A549 (cell line): ENCODE results near the gene KIAA0513. TPM values are rescaled to one million over a fixed set of nuclear protein-coding genes. Genes with fewer than 3 reads are reported as not detected.
"Not testable (repeated sequence)": the region's sequence is repeated elsewhere in the genome, so short reads cannot be mapped to it uniquely, and the experiment has no call there.

ENCODE experiments used
- ATAC-seq, 2 experiments: fragments of 200-7000 bp in 1 of 2; fragments of >200 bp in 1 of 2; cut with Nextera tagmentation in 1 of 2; cut with Tn5 transposase in 1 of 2; 3 replicates each; pipeline versions ENCODE4 v1.8.0 to v1.9.1; 2018 to 2020; ENCODE audit warnings: mild to moderate bottlenecking in 1 of 2, moderate library complexity in 1 of 2
- CTCF ChIA-PET: fragments of 300-600 bp; sonication (Branson Sonifier 250); formaldehyde crosslinking; extraction: SDS; loops from one replicate; lab custom pipeline; 2021; ENCODE audit warnings: antibody characterized with exemption, inconsistent platforms; lab: Yijun Ruan, JAX
- POLR2A ChIA-PET: fragments of 350-600 bp; formaldehyde crosslinking; extraction: SDS; loops from one replicate; lab custom pipeline; 2021; ENCODE audit warnings: antibody characterized with exemption, inconsistent platforms; lab: Yijun Ruan, JAX
- DNase-seq, 2 experiments: peaks; one replicate each; pipeline versions ENCODE4 v3.0.0 to v3.0.0-alpha.2; 2011 to 2016; ENCODE audit warnings: low read depth in 1 of 2, low spot score in 1 of 2
- FAIRE-seq: peaks from 2 replicates; lab custom pipeline; 2011; peaks lifted over from hg19 to GRCh38; lab: Jason Lieb, UNC
- H3K27ac ChIP-seq, 2 experiments: fragments of >200 bp; sonication (Bioruptor Twin); formaldehyde crosslinking; 3 replicates each; pipeline ENCODE4 v1.5.1; 2016 to 2017
- H3K4me1 ChIP-seq: fragments of >200 bp; sonication (Bioruptor Twin); formaldehyde crosslinking; 3 replicates; pipeline ENCODE4 v1.6.1; 2016
- H3K4me2 ChIP-seq: fragments of >200 bp; sonication (Bioruptor Twin); formaldehyde crosslinking; 3 replicates; pipeline ENCODE4 v1.6.1; 2016
- H3K4me3 ChIP-seq: fragments of >200 bp; sonication (Bioruptor Twin); formaldehyde crosslinking; 3 replicates; pipeline ENCODE4 v1.5.1; 2016
- H3K9me3 ChIP-seq: fragments of >200 bp; sonication (Bioruptor Twin); formaldehyde crosslinking; 3 replicates; pipeline ENCODE4 v1.6.1; 2016
- CHD2 ChIP-seq: fragments of 150-350 bp; IDR thresholded peaks from 2 replicates; pipeline ENCODE4 v1.6.1; 2014; ENCODE audit warnings: low read length; ENCODE audit not compliant: partially characterized antibody
- CHD4 ChIP-seq: fragments of 200-600 bp; sonication (generic); IDR thresholded peaks from 2 replicates; pipeline ENCODE4 v1.6.1; 2016; ENCODE audit warnings: antibody characterized with exemption, mild to moderate bottlenecking, borderline replicate concordance
- EHF ChIP-seq: fragments of 250-450 bp; sonication (Bioruptor Pico); IDR thresholded peaks from 2 replicates; pipeline ENCODE4 v1.5.0; 2020; ENCODE audit warnings: mild to moderate bottlenecking
- EP300 ChIP-seq, 2 experiments: fragments of >200 bp; sonication (Bioruptor Twin); formaldehyde crosslinking; IDR thresholded peaks; 2 replicates in 1 of 2; 3 replicates in 1 of 2; pipeline ENCODE4 v1.6.1; 2016 to 2017
- FOSL2 ChIP-seq, 2 experiments: fragments of 450-650 bp in 1 of 2; fragments of >200 bp in 1 of 2; sonication (Bioruptor Twin) in 1 of 2; formaldehyde crosslinking; IDR thresholded peaks; 2 replicates each; pipeline versions ENCODE4 v1.5.0 to v1.6.1; 2016 to 2020; ENCODE audit warnings: mild to moderate bottlenecking in 1 of 2, moderate library complexity in 1 of 2
- FOXS1 ChIP-seq: fragments of 250-450 bp; sonication (Bioruptor Pico); IDR thresholded peaks from 2 replicates; pipeline ENCODE4 v1.5.0; 2020; ENCODE audit warnings: mild to moderate bottlenecking, moderate library complexity
- HOXB5 ChIP-seq: fragments of 250-450 bp; sonication (Bioruptor Pico); IDR thresholded peaks from 2 replicates; pipeline ENCODE4 v1.5.0; 2020; ENCODE audit warnings: mild to moderate bottlenecking, moderate library complexity
- JUNB ChIP-seq: fragments of >200 bp; sonication (Bioruptor Twin); formaldehyde crosslinking; IDR thresholded peaks from 2 replicates; pipeline ENCODE4 v1.6.1; 2016
- KDM1A ChIP-seq: fragments of 200-600 bp; sonication (generic); IDR thresholded peaks from 2 replicates; pipeline ENCODE4 v1.6.1; 2016; ENCODE audit warnings: low read depth, mild to moderate bottlenecking
- MAFK ChIP-seq: fragments of 450-650 bp; IDR thresholded peaks from 2 replicates; pipeline ENCODE4 v1.6.1; 2014; ENCODE audit not compliant: partially characterized antibody
- MYC ChIP-seq: IDR thresholded peaks from 2 replicates; pipeline ENCODE4 v1.6.1; 2012; ENCODE audit warnings: mild to moderate bottlenecking, inconsistent platforms, low read length, improper control_type of control experiment, borderline replicate concordance
- POLR2AphosphoS2 ChIP-seq: conservative IDR thresholded peaks from 2 replicates; pipeline ENCODE4 v1.6.1; 2012; ENCODE audit warnings: low read length, improper control_type of control experiment, inconsistent platforms
- RAD21 ChIP-seq, 2 experiments: fragments of >200 bp in 1 of 2; sonication (Bioruptor Twin) in 1 of 2; formaldehyde crosslinking in 1 of 2; IDR thresholded peaks in 1 of 2; conservative IDR thresholded peaks in 1 of 2; 2 replicates in 1 of 2; 3 replicates in 1 of 2; pipeline ENCODE4 v1.6.1; 2012 to 2018; ENCODE audit warnings: inconsistent platforms in 1 of 2
- RARB ChIP-seq: fragments of 250-450 bp; sonication (Bioruptor Pico); IDR thresholded peaks from 2 replicates; pipeline ENCODE4 v1.8.0; 2021; ENCODE audit warnings: mild to moderate bottlenecking, moderate library complexity
- RNF2 ChIP-seq: fragments of 200-600 bp; sonication (generic); IDR thresholded peaks from 2 replicates; pipeline ENCODE4 v1.6.1; 2016; ENCODE audit warnings: low read depth, mild to moderate bottlenecking, antibody characterized with exemption, moderate library complexity, borderline replicate concordance
- ZNF302 ChIP-seq: fragments of 250-450 bp; sonication (Bioruptor Pico); IDR thresholded peaks from 2 replicates; pipeline ENCODE4 v1.9.0; 2021; ENCODE audit warnings: inconsistent platforms, mild to moderate bottlenecking, moderate library complexity
- WGBS: methylation state at CpG from one replicate; pipeline ENCODE4 v1.1.6; 2017; ENCODE audit errors: missing lambda C conversion rate; 5-methylcytosine and 5-hydroxymethylcytosine counted together
- polyA plus RNA-seq, 4 experiments: library from polyadenylated mRNA; depleted of rRNA in 3 of 4; stranded (reverse); fragments of >200 nt; fragmentation: RNase III in 1 of 4; extraction: RNeasy Plus Mini Kit Qiagen cat#74134 plus additional on column Dnase treatment in 1 of 4; gene quantifications; 2 replicates in 3 of 4; 3 replicates in 1 of 4; pipeline ENCODE4 v1.2.3, GENCODE V29; 2011 to 2017
- TF ChIP-seq, protein P1 (sequence below): fragments of 450-650 bp; IDR thresholded peaks from 2 replicates; pipeline ENCODE4 v1.6.1; 2014; ENCODE audit warnings: antibody characterized with exemption
- TF ChIP-seq, protein P2 (sequence below): fragments of >200 bp; sonication (Bioruptor Twin); formaldehyde crosslinking; IDR thresholded peaks from 2 replicates; pipeline ENCODE4 v1.6.1; 2016
- TF ChIP-seq, protein P3 (sequence below): fragments of >200 bp; sonication (Bioruptor Twin); formaldehyde crosslinking; IDR thresholded peaks from 3 replicates; pipeline ENCODE4 v1.5.1; 2016
- TF ChIP-seq, protein P4 (sequence below): fragments of 200-600 bp; sonication (generic); IDR thresholded peaks from 2 replicates; pipeline ENCODE4 v1.6.1; 2016; ENCODE audit warnings: antibody characterized with exemption, mild to moderate bottlenecking, moderate library complexity

The KIAA0513 gene
- polyA plus RNA-seq, 2 of the 4 experiments (the other 2 are of a cell fraction) = 1.8 TPM

DNA sequence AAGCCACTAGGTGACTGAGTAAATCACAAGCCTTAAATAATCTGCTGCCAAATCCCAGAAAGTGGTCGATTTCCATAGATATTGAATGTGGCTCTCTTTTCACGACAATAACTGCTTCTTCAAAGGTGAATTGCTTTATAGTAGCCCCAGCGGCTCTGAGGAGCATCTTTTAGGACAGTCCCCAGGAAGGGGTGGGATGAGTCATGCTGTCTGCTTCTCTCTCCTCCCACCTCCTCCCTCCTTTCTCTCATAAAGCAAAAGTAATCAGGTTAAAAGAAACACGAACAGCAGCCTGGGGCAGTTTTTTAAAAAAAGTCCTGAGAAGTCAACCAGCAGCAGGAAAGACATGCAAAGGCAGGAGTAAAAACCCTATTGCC lies 1.8 kb downstream of the KIAA0513 start:
- under 1% methylated on average over 4 of the region's 4 CpGs for WGBS
- Histone ChIP-seq H3K4me1 (peaks cover 31% of the 10 kb centered on the region), H3K4me2 (peak overlapping the region; percentile 78), H3K9me3 (no peaks in the 10 kb centered on the region), H3K27ac (0 out of 6 replicates have a peak overlapping the region, but pooled peaks of 1 of the 2 experiments have one; percentile 26), H3K4me3 (no peak overlapping the region; the same call in 2 of the 3 replicates)
- TF ChIP-seq MYC (no peak), RARB (CRISPR knock-in tag) (no peak), FOSL2 (IDR thresholded peaks at IDR 0.05) (peak; percentile 32; the same call in 1 of the 2 replicates), FOSL2 (CRISPR knock-in tag; IDR thresholded peaks at IDR 0.05) (peak; percentile 83)
- no peak for DNase-seq
- CTCF ChIA-PET = no interaction called here
- peak; percentile 52; a peak in 4 of 6 replicates for ATAC-seq
- no peak for FAIRE-seq
- POLR2A ChIA-PET = no interaction called here

DNA sequence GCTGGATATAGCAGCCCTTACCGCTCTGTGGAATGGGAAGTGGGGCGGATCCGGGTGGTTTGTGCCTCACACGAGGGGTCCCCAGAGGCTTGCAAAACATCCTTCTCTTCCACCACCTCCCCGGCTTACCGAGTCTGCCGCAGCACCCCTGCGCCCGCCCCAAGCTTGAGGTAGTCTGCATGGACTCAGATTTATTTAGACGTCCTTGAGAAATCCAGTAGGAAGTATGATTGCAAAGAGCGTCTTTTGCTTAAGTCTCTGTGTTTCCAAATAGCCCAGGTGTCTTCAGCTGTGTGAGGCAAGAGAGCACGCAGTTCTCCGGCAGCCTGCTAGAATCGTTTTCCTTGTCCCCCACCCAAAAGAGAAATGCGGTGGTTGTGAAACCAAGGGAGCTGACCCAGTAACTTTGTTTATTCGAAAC lies 2.4 kb downstream of the KIAA0513 start:
- CTCF ChIA-PET = interaction anchor here (0.6 kb wide), 1 partner anchor 18 kb away, joined by 3 read pairs; no protein-coding TSS in a partner anchor
- Histone ChIP-seq H3K4me3 (no peak overlapping the region), H3K9me3 (no peaks in the 10 kb centered on the region), H3K4me2 (peak overlapping the region; percentile 78), H3K27ac (0 out of 6 replicates have a peak overlapping the region, but pooled peaks of 1 of the 2 experiments have one; percentile 26)
- DNase-seq (no peak), FAIRE-seq (no peak), ATAC-seq (no peak)
- 77% methylated on average over 16 of the region's 16 CpGs for WGBS
- TF ChIP-seq FOSL2 (IDR thresholded peaks at IDR 0.05) (no peak), FOSL2 (CRISPR knock-in tag; IDR thresholded peaks at IDR 0.05) (no peak)
- TF ChIP-seq, all 56 proteins: peak for 0
- peaks cover 31% of the 10 kb centered on the region for H3K4me1 ChIP-seq
- POLR2A ChIA-PET = no interaction called here

DNA sequence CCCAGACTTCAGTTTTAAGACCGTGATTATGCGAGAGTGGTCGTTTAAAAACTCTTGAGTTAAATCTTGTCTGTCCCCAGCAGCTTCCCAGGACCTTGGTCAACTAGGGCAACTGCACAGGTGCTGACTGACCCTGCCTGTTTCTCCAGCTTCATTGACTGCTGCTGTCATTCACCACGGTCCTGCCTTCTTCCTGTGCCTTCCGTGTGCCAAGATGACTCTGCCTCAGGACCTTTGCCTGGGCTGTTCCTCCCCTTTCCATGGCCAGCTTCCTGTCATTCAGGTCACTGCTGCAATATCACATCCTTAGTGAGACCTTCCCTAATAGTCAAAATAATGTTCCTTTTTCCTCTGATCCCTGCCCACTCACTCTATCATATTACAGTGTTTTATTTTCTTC lies 3.9 kb downstream of the KIAA0513 start:
- Histone ChIP-seq H3K4me1 (peaks cover 24% of the 10 kb centered on the region), H3K4me3 (no peak overlapping the region), H3K27ac (no peak overlapping the region), H3K4me2 (no peak overlapping the region), H3K9me3 (no peaks in the 10 kb centered on the region)
- TF ChIP-seq, protein P1, sequence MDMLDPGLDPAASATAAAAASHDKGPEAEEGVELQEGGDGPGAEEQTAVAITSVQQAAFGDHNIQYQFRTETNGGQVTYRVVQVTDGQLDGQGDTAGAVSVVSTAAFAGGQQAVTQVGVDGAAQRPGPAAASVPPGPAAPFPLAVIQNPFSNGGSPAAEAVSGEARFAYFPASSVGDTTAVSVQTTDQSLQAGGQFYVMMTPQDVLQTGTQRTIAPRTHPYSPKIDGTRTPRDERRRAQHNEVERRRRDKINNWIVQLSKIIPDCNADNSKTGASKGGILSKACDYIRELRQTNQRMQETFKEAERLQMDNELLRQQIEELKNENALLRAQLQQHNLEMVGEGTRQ = no peak
- TF ChIP-seq, protein P2, sequence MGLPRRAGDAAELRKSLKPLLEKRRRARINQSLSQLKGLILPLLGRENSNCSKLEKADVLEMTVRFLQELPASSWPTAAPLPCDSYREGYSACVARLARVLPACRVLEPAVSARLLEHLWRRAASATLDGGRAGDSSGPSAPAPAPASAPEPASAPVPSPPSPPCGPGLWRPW = no peak
- no peak for TF ChIP-seq RNF2
- TF ChIP-seq RAD21 (conservative IDR thresholded peaks at IDR 0.05 in 1 of 2, IDR thresholded peaks at IDR 0.05 in 1 of 2) = no peak
- TF ChIP-seq CHD4 = no peak
- no peak for TF ChIP-seq JUNB
- no peak for TF ChIP-seq HOXB5 (CRISPR knock-in tag)
- TF ChIP-seq FOXS1 (CRISPR knock-in tag) = no peak
- no peak for TF ChIP-seq EHF (CRISPR knock-in tag)
- TF ChIP-seq EP300 (IDR thresholded peaks at IDR 0.05) = no peak
- TF ChIP-seq POLR2AphosphoS2 = no peak
- TF ChIP-seq, protein P3, sequence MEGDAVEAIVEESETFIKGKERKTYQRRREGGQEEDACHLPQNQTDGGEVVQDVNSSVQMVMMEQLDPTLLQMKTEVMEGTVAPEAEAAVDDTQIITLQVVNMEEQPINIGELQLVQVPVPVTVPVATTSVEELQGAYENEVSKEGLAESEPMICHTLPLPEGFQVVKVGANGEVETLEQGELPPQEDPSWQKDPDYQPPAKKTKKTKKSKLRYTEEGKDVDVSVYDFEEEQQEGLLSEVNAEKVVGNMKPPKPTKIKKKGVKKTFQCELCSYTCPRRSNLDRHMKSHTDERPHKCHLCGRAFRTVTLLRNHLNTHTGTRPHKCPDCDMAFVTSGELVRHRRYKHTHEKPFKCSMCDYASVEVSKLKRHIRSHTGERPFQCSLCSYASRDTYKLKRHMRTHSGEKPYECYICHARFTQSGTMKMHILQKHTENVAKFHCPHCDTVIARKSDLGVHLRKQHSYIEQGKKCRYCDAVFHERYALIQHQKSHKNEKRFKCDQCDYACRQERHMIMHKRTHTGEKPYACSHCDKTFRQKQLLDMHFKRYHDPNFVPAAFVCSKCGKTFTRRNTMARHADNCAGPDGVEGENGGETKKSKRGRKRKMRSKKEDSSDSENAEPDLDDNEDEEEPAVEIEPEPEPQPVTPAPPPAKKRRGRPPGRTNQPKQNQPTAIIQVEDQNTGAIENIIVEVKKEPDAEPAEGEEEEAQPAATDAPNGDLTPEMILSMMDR = no peak
- TF ChIP-seq CHD2 = no peak
- no peak for TF ChIP-seq ZNF302 (CRISPR knock-in tag)
- no peak for TF ChIP-seq MAFK
- no peak for TF ChIP-seq KDM1A
- TF ChIP-seq, protein P4, sequence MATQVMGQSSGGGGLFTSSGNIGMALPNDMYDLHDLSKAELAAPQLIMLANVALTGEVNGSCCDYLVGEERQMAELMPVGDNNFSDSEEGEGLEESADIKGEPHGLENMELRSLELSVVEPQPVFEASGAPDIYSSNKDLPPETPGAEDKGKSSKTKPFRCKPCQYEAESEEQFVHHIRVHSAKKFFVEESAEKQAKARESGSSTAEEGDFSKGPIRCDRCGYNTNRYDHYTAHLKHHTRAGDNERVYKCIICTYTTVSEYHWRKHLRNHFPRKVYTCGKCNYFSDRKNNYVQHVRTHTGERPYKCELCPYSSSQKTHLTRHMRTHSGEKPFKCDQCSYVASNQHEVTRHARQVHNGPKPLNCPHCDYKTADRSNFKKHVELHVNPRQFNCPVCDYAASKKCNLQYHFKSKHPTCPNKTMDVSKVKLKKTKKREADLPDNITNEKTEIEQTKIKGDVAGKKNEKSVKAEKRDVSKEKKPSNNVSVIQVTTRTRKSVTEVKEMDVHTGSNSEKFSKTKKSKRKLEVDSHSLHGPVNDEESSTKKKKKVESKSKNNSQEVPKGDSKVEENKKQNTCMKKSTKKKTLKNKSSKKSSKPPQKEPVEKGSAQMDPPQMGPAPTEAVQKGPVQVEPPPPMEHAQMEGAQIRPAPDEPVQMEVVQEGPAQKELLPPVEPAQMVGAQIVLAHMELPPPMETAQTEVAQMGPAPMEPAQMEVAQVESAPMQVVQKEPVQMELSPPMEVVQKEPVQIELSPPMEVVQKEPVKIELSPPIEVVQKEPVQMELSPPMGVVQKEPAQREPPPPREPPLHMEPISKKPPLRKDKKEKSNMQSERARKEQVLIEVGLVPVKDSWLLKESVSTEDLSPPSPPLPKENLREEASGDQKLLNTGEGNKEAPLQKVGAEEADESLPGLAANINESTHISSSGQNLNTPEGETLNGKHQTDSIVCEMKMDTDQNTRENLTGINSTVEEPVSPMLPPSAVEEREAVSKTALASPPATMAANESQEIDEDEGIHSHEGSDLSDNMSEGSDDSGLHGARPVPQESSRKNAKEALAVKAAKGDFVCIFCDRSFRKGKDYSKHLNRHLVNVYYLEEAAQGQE = no peak
- WGBS = 83% methylated on average over 5 of the region's 5 CpGs
- no peak for DNase-seq
- FAIRE-seq = no peak
- no peak for ATAC-seq
- POLR2A ChIA-PET = no interaction called here
- CTCF ChIA-PET = interaction anchor here (1.0 to 1.5 kb wide), 3 partner anchors 19 to 61 kb away, joined by 3 to 6 read pairs (median 5); no protein-coding TSS in a partner anchor

DNA sequence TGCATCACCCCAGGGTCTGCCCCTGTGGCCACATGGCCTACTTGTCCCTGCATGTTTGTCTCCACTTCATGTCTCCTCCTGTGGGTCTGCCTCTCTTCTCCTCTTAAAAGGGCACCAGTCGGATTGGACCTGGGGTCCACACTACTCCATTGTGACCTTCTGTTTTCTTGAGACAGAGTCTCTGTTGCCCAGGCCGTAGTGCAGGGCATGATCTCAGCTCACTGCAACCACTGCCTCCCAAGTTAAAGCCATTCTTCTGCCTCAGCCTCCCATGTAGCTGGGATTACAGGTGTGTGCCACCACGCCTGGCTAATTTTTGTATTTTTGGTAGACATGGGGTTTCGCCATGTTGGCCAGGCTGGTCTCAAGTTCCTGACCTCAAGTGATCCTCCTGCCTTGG lies 4.6 kb downstream of the KIAA0513 start:
- DNase-seq, H3K4me3 ChIP-seq, H3K27ac ChIP-seq, ATAC-seq, H3K4me2 ChIP-seq, FAIRE-seq, POLR2A ChIA-PET, H3K9me3 ChIP-seq: not testable (repeated sequence)
- H3K4me1 ChIP-seq = peaks cover 26% of the 10 kb centered on the region
- CTCF ChIA-PET = interaction anchor here (1.0 to 1.5 kb wide), 2 partner anchors 61 to 62 kb away, joined by 3 to 6 read pairs; no protein-coding TSS in a partner anchor
- 90% methylated on average over 4 of the region's 4 CpGs for WGBS
